ENCODE data around the gene CHRNG. TPM values are rescaled to one million over a fixed set of nuclear protein-coding genes. Genes with fewer than 3 reads are reported as not detected.

CHRNG gene
- total and polyA plus RNA-seq, 2 experiments from 2014 or later = not detected

- Histone ChIP-seq H3K27ac (ENCODE audit: low read depth) (no peak overlapping the region), H3K36me3 (ENCODE audit: insufficient read depth) (no peaks in the 10 kb centered on the region), H3K27me3 (ENCODE audit: insufficient read depth) (peaks cover 7% of the 10 kb centered on the region; the same call in 1 of the 2 replicates), H3F3A (replicated peaks; ENCODE audit: low read depth) (0 out of 2 replicates have a peak, but pooled peaks cover 5% of the 10 kb centered on the region), H2AFZ (no peak overlapping the region), H3K4me3 (no peak overlapping the region), H3K9me2 (ENCODE audit: insufficient read depth) (no peaks in the 10 kb centered on the region), H3K4me2 (no peak overlapping the region), H3K4me1 (ENCODE audit: insufficient read depth) (no peaks in the 10 kb centered on the region), H3K79me2 (replicated peaks; ENCODE audit: insufficient read depth) (no peaks in the 10 kb centered on the region), H4K20me1 (replicated peaks; ENCODE audit: insufficient read depth) (no peaks in the 10 kb centered on the region)
- DNase-seq (ENCODE audit: low spot score) (no peak), ATAC-seq (no peak)
- no peak overlapping the region for H3K27ac Mint-ChIP-seq
- no peaks in the 10 kb centered on the region for H3K36me3 Mint-ChIP-seq (ENCODE audit: low read depth)
- H3K4me1 Mint-ChIP-seq = peaks cover 16% of the 10 kb centered on the region
- no peak for TF ChIP-seq ZNF331 (CRISPR knock-in tag; IDR thresholded peaks at IDR 0.05; ENCODE audit: low read depth)
- no peaks in the 10 kb centered on the region; the same call in 2 of the 3 replicates for H3K9me3 Mint-ChIP-seq
- H3K27me3 Mint-ChIP-seq (ENCODE audit: insufficient read depth, low read depth, poor library complexity) = peaks cover 9% of the 10 kb centered on the region
- no peak overlapping the region for H3K4me3 Mint-ChIP-seq
These were observed 22.9 kb upstream of the CHRNG start for GRCh38 chr2:232516551-232516950.

GRCh38 chr2:232518844-232519243, 20.6 kb upstream of the CHRNG start:
- Mint-ChIP-seq H3K4me3 (no peak overlapping the region), H3K9me3 (no peaks in the 10 kb centered on the region), H3K4me1 (peaks cover 19% of the 10 kb centered on the region), H3K27me3 (ENCODE audit: insufficient read depth, low read depth, poor library complexity) (peaks cover 25% of the 10 kb centered on the region), H3K27ac (no peak overlapping the region), H3K36me3 (ENCODE audit: low read depth) (no peaks in the 10 kb centered on the region)
- H3K4me3 ChIP-seq = no peak overlapping the region
- H3K79me2 ChIP-seq (replicated peaks; ENCODE audit: insufficient read depth) = no peaks in the 10 kb centered on the region
- no peak for ATAC-seq
- 0 out of 2 replicates have a peak, but pooled peaks cover 5% of the 10 kb centered on the region for H3F3A ChIP-seq (replicated peaks; ENCODE audit: low read depth)
- H3K27ac ChIP-seq (ENCODE audit: low read depth) = no peak overlapping the region
- TF ChIP-seq ZNF114 (CRISPR knock-in tag; IDR thresholded peaks at IDR 0.05) = no peak
- TF ChIP-seq STAT1 (IDR thresholded peaks at IDR 0.05; ENCODE audit: unreplicated experiment) = no peak
- no peak overlapping the region for H2AFZ ChIP-seq
- no peak overlapping the region for H3K4me2 ChIP-seq
- H3K27me3 ChIP-seq (ENCODE audit: insufficient read depth) = peaks cover 29% of the 10 kb centered on the region
- H3K36me3 ChIP-seq (ENCODE audit: insufficient read depth) = no peaks in the 10 kb centered on the region
- no peaks in the 10 kb centered on the region for H4K20me1 ChIP-seq (replicated peaks; ENCODE audit: insufficient read depth)
- no peaks in the 10 kb centered on the region; the same call in 1 of the 2 replicates for H3K4me1 ChIP-seq (ENCODE audit: insufficient read depth)
- H3K9me2 ChIP-seq (ENCODE audit: insufficient read depth) = no peaks in the 10 kb centered on the region
- DNase-seq (ENCODE audit: low spot score) = no peak

- H3K27ac Mint-ChIP-seq = no peak within 1 kb of the TSS
- no peak for DNase-seq (ENCODE audit: low spot score)
- no peak for TF ChIP-seq ETS1 (IDR thresholded peaks at IDR 0.05)
- TF ChIP-seq ZNF462 (CRISPR knock-in tag; IDR thresholded peaks at IDR 0.05) = no peak
- TF ChIP-seq STAT1 (IDR thresholded peaks at IDR 0.05; ENCODE audit: unreplicated experiment) = no peak
- no peak for TF ChIP-seq ZNF331 (CRISPR knock-in tag; IDR thresholded peaks at IDR 0.05; ENCODE audit: low read depth)
- TF ChIP-seq JUNB (IDR thresholded peaks at IDR 0.05; ENCODE audit: unreplicated experiment) = no peak
- no peak for TF ChIP-seq EZH2phosphoT487 (IDR thresholded peaks at IDR 0.05; ENCODE audit: unreplicated experiment)
- TF ChIP-seq ZNF114 (CRISPR knock-in tag; IDR thresholded peaks at IDR 0.05) = no peak
- TF ChIP-seq EZH2 (IDR thresholded peaks at IDR 0.05; ENCODE audit: low read depth, unreplicated experiment) = no peak
These were observed 19.7 kb upstream of the CHRNG start, which contains the start of gene PRSS56 for GRCh38 chr2:232519581-232520438. Gene PRSS56 (plus strand): TSS chr2:232520388. CDS start chr2:232520599, 211 bp downstream.

More at GRCh38 chr2:232519581-232520438, 19.7 kb upstream of the CHRNG start, which contains the start of gene PRSS56:
- Histone ChIP-seq H2AFZ (no peak within 1 kb of the TSS), H3K27me3 (ENCODE audit: insufficient read depth) (peaks cover 39% of the 10 kb centered on the region), H3K4me2 (no peak within 1 kb of the TSS), H3K9me2 (ENCODE audit: insufficient read depth) (no peaks in the 10 kb centered on the region), H3K79me2 (replicated peaks; ENCODE audit: insufficient read depth) (no peaks in the 10 kb centered on the region), H3F3A (replicated peaks; ENCODE audit: low read depth) (0 out of 2 replicates have a peak, but pooled peaks cover 5% of the 10 kb centered on the region), H3K36me3 (ENCODE audit: insufficient read depth) (no peaks in the 10 kb centered on the region), H3K4me1 (ENCODE audit: insufficient read depth) (no peaks in the 10 kb centered on the region; the same call in 1 of the 2 replicates), H4K20me1 (replicated peaks; ENCODE audit: insufficient read depth) (no peaks in the 10 kb centered on the region), H3K27ac (ENCODE audit: low read depth) (no peak within 1 kb of the TSS), H3K4me3 (no peak within 1 kb of the TSS)
- H3K36me3 Mint-ChIP-seq (ENCODE audit: low read depth) = no peaks in the 10 kb centered on the region
- H3K4me3 Mint-ChIP-seq = no peak within 1 kb of the TSS
- no peaks in the 10 kb centered on the region for H3K9me3 Mint-ChIP-seq
- peaks cover 21% of the 10 kb centered on the region for H3K4me1 Mint-ChIP-seq
- H3K27me3 Mint-ChIP-seq (ENCODE audit: insufficient read depth, low read depth, poor library complexity) = peaks cover 32% of the 10 kb centered on the region
- no peak for ATAC-seq
